GM20000 (cell line): ENCODE data around the gene PCDHGA3.
"Not testable (repeated sequence)": the region's sequence is repeated elsewhere in the genome, so short reads cannot be mapped to it uniquely, and the experiment has no call there.

Experiments
- DNase-seq: peaks from one replicate; pipeline ENCODE4 v3.0.0; 2012; ENCODE audit warnings: low spot score
- CTCF ChIP-seq: IDR thresholded peaks from 2 replicates; pipeline ENCODE4 v1.5.1; 2012; ENCODE audit warnings: mild to moderate bottlenecking, control low read depth; ENCODE audit errors: extremely low read depth, missing control alignments

PCDHGA3 gene

GRCh38 chr5:141382469-141383294 is 39.1 kb downstream of the PCDHGA3 start, which contains the start of gene PCDHGA7:
Gene PCDHGA7 (plus strand): TSS chr5:141382742. CDS start chr5:141382900, 158 bp downstream.
- TF ChIP-seq CTCF, result peak; percentile 30
- DNase-seq, result peak; percentile 65

GRCh38 chr5:141383345-141383744 is 39.7 kb downstream of the PCDHGA3 start:
- TF ChIP-seq CTCF, result no peak
- no peak for DNase-seq

GRCh38 chr5:141384471-141385267 is 41.0 kb downstream of the PCDHGA3 start:
- TF ChIP-seq CTCF, result no peak
- no peak for DNase-seq

GRCh38 chr5:141387557-141388311 is 44.1 kb downstream of the PCDHGA3 start, which contains the start of gene PCDHGB4:
Gene PCDHGB4 (plus strand): TSS chr5:141387698. CDS start chr5:141387885, 187 bp downstream.
- TF ChIP-seq CTCF, result peak; percentile 47
- DNase-seq, result not testable (repeated sequence)

- DNase-seq, result no peak
- no peak for TF ChIP-seq CTCF
Observed at GRCh38 chr5:141388661-141389060, 45.0 kb downstream of the PCDHGA3 start.

- TF ChIP-seq CTCF, result no peak
- no peak for DNase-seq
Observed at GRCh38 chr5:141389153-141390042, 45.8 kb downstream of the PCDHGA3 start.
